Loucy (cell line): ENCODE data around the gene LRRC10.
A peak's percentile ranks its signal among the peaks of the same experiment; 100 is the strongest.

ENCODE experiments used
- H2AFZ ChIP-seq: fragments of 200-600 bp; sonication (generic); 2 replicates; pipeline ENCODE4 v1.6.0; 2016; ENCODE audit warnings: antibody characterized with exemption, mild to moderate bottlenecking, low read length, moderate library complexity
- H3F3A ChIP-seq: fragments of 200-600 bp; 2 replicates; pipeline ENCODE4 v1.6.0; 2016; ENCODE audit warnings: antibody characterized with exemption, low read depth, mild to moderate bottlenecking
- H3K27me3 ChIP-seq: fragments of 200-600 bp; sonication (generic); 2 replicates; pipeline ENCODE4 v1.6.1; 2014; ENCODE audit warnings: low read length, mild to moderate bottlenecking; ENCODE audit not compliant: insufficient read depth, poor library complexity, severe bottlenecking
- H3K36me3 ChIP-seq: fragments of 200-600 bp; sonication (generic); 2 replicates; pipeline ENCODE4 v1.6.1; 2016; ENCODE audit warnings: low read length; ENCODE audit not compliant: insufficient read depth
- H3K4me1 ChIP-seq: fragments of 200-600 bp; sonication (generic); 2 replicates; pipeline ENCODE4 v1.5.1; 2014; ENCODE audit warnings: low read length, mild to moderate bottlenecking; ENCODE audit not compliant: insufficient read depth, poor library complexity, severe bottlenecking
- H3K4me2 ChIP-seq: fragments of 200-600 bp; sonication (generic); 2 replicates; pipeline ENCODE4 v1.6.0; 2014; ENCODE audit warnings: antibody characterized with exemption, low read length, low read depth, mild to moderate bottlenecking; ENCODE audit not compliant: poor library complexity, severe bottlenecking
- H3K4me3 ChIP-seq: fragments of 200-600 bp; sonication (generic); 2 replicates; pipeline ENCODE4 v1.5.1; 2014; ENCODE audit warnings: low read length, mild to moderate bottlenecking, mixed read lengths; ENCODE audit not compliant: poor library complexity, severe bottlenecking
- H3K79me2 ChIP-seq: fragments of 200-600 bp; sonication (generic); 2 replicates; pipeline ENCODE4 v1.6.1; 2014; ENCODE audit warnings: low read length; ENCODE audit not compliant: insufficient read depth
- H3K9ac ChIP-seq: fragments of 200-600 bp; sonication (generic); 2 replicates; pipeline ENCODE4 v1.6.0; 2014; ENCODE audit warnings: mild to moderate bottlenecking, low read depth, low read length, moderate library complexity; ENCODE audit not compliant: poor library complexity, severe bottlenecking
- H3K9me2 ChIP-seq: fragments of 200-600 bp; sonication (generic); replicated peaks from 2 replicates; pipeline ENCODE4 v1.6.1; 2016; ENCODE audit warnings: low read depth, low read length, mixed read lengths
- H3K9me3 ChIP-seq: fragments of 200-600 bp; sonication (generic); 2 replicates; pipeline ENCODE4 v1.6.1; 2014; ENCODE audit warnings: mild to moderate bottlenecking, antibody characterized with exemption, low read length, low read depth; ENCODE audit not compliant: insufficient read depth
- H4K20me1 ChIP-seq: fragments of 200-600 bp; sonication (generic); 2 replicates; pipeline ENCODE4 v1.6.0; 2014; ENCODE audit warnings: antibody characterized with exemption, low read length, mild to moderate bottlenecking; ENCODE audit not compliant: insufficient read depth, poor library complexity, severe bottlenecking
- EZH2phosphoT487 ChIP-seq: fragments of 200-600 bp; IDR thresholded peaks from 2 replicates; pipeline ENCODE4 v1.6.1; 2018; ENCODE audit warnings: antibody characterized with exemption, mild to moderate bottlenecking, moderate library complexity, borderline replicate concordance
- TF ChIP-seq, protein P1 (sequence below): fragments of 200-600 bp; sonication (generic); conservative IDR thresholded peaks from 2 replicates; pipeline ENCODE4 v1.5.1; 2014; ENCODE audit warnings: mild to moderate bottlenecking, antibody characterized with exemption, low read length

LRRC10 gene

GRCh38 chr12:69575346-69575745 lies 35.4 kb downstream of the LRRC10 start:
- H3K9ac ChIP-seq = no peak overlapping the region
- H3K36me3 ChIP-seq = peaks cover 45% of the 10 kb centered on the region
- TF ChIP-seq, protein P1, sequence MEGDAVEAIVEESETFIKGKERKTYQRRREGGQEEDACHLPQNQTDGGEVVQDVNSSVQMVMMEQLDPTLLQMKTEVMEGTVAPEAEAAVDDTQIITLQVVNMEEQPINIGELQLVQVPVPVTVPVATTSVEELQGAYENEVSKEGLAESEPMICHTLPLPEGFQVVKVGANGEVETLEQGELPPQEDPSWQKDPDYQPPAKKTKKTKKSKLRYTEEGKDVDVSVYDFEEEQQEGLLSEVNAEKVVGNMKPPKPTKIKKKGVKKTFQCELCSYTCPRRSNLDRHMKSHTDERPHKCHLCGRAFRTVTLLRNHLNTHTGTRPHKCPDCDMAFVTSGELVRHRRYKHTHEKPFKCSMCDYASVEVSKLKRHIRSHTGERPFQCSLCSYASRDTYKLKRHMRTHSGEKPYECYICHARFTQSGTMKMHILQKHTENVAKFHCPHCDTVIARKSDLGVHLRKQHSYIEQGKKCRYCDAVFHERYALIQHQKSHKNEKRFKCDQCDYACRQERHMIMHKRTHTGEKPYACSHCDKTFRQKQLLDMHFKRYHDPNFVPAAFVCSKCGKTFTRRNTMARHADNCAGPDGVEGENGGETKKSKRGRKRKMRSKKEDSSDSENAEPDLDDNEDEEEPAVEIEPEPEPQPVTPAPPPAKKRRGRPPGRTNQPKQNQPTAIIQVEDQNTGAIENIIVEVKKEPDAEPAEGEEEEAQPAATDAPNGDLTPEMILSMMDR = no peak
- TF ChIP-seq EZH2phosphoT487 = no peak
- no peaks in the 10 kb centered on the region for H3K79me2 ChIP-seq
- H3K4me1 ChIP-seq = peaks cover 6% of the 10 kb centered on the region
- no peaks in the 10 kb centered on the region for H3F3A ChIP-seq
- no peak overlapping the region for H3K4me3 ChIP-seq
- H3K4me2 ChIP-seq = no peak overlapping the region
- H2AFZ ChIP-seq = no peak overlapping the region
- no peaks in the 10 kb centered on the region for H3K9me2 ChIP-seq
- H3K27me3 ChIP-seq = no peaks in the 10 kb centered on the region
- H3K9me3 ChIP-seq = no peaks in the 10 kb centered on the region
- H4K20me1 ChIP-seq = no peaks in the 10 kb centered on the region

GRCh38 chr12:69570545-69571399 lies 39.9 kb downstream of the LRRC10 start:
- Histone ChIP-seq H3K9ac (no peak overlapping the region), H3F3A (no peaks in the 10 kb centered on the region), H3K27me3 (no peaks in the 10 kb centered on the region), H3K4me1 (no peaks in the 10 kb centered on the region), H3K36me3 (peaks cover 70% of the 10 kb centered on the region), H3K9me3 (no peaks in the 10 kb centered on the region), H3K79me2 (no peaks in the 10 kb centered on the region), H3K4me2 (no peak overlapping the region), H3K9me2 (no peaks in the 10 kb centered on the region), H2AFZ (no peak overlapping the region), H4K20me1 (no peaks in the 10 kb centered on the region), H3K4me3 (no peak overlapping the region)
- no peak for TF ChIP-seq EZH2phosphoT487
- TF ChIP-seq, protein P1 = peak; percentile 85

DNA sequence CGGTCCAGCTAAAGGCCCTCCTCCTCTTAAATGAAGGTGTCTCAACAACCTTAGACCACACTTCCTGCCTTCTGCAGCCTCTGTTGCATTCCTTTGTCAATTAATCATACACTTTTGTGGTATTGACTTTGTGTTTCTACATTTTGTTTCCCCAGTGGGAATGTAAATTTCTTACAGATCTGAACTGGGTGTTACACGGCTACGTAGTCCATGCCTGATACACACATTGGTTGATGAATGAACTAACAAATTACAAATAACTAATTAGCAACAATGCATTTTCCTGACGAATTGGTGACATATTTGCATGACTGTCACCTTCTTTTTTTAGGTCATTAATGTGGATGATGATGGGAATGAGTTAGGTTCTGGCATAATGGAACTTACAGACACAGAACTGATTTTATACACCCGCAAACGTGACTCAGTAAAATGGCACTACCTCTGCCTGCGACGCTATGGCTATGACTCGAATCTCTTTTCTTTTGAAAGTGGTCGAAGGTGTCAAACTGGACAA lies 40.6 kb downstream of the LRRC10 start:
- Histone ChIP-seq H3K36me3 (peaks cover 66% of the 10 kb centered on the region), H3F3A (no peaks in the 10 kb centered on the region), H3K9me3 (no peaks in the 10 kb centered on the region), H2AFZ (no peak overlapping the region), H4K20me1 (no peaks in the 10 kb centered on the region), H3K9me2 (no peaks in the 10 kb centered on the region), H3K79me2 (no peaks in the 10 kb centered on the region), H3K27me3 (no peaks in the 10 kb centered on the region), H3K4me2 (no peak overlapping the region), H3K4me3 (no peak overlapping the region), H3K9ac (no peak overlapping the region), H3K4me1 (no peaks in the 10 kb centered on the region)
- TF ChIP-seq, protein P1 = no peak
- TF ChIP-seq EZH2phosphoT487 = no peak
